SK-N-SH (cell line): ENCODE data around the gene SPTBN5. TPM values are rescaled to one million over a fixed set of nuclear protein-coding genes. Genes with fewer than 3 reads are reported as not detected.

ENCODE experiments used
- CTCF ChIA-PET: fragments of 300-600, 350-600 bp; formaldehyde crosslinking; extraction: SDS; loops from one replicate; lab custom pipeline; 2021; lab: Yijun Ruan, JAX
- POLR2A ChIA-PET: fragments of 350-600 bp; sonication (Branson Sonifier 250); formaldehyde crosslinking; extraction: SDS; loops from one replicate; lab custom pipeline; 2020; ENCODE audit warnings: antibody characterized with exemption, inconsistent platforms; lab: Yijun Ruan, JAX
- DNase-seq: peaks from one replicate; pipeline ENCODE4 v3.0.0; 2012
- H2AFZ ChIP-seq: fragments of 200-600 bp; sonication (generic); 2 replicates; pipeline ENCODE4 v1.8.1; 2016; ENCODE audit warnings: antibody characterized with exemption, mild to moderate bottlenecking, low read depth
- H3F3A ChIP-seq: fragments of 200-600 bp; sonication (generic); replicated peaks from 2 replicates; pipeline ENCODE3; 2016; ENCODE audit warnings: antibody characterized with exemption, mild to moderate bottlenecking; ENCODE audit not compliant: insufficient read depth
- H3K27ac ChIP-seq, 2 experiments: fragments of 200-500 bp in 1 of 2; fragments of 200-600 bp in 1 of 2; sonication (Bioruptor generic) in 1 of 2; sonication (generic), shearing (Covaris generic) in 1 of 2; 2 replicates each; pipeline versions ENCODE4 v1.5.1 to v1.6.1; 2014 to 2016; ENCODE audit warnings: low read depth in 2 of 2, inconsistent platforms in 1 of 2, low read length in 1 of 2, mild to moderate bottlenecking in 1 of 2, mixed read lengths in 1 of 2
- H3K27me3 ChIP-seq: fragments of 200-600 bp; sonication (generic), shearing (Covaris generic); 2 replicates; pipeline ENCODE4 v1.6.1; 2016; ENCODE audit warnings: mixed run types; ENCODE audit not compliant: insufficient read depth
- H3K36me3 ChIP-seq, 2 experiments: fragments of 200-500 bp in 1 of 2; fragments of 200-600 bp in 1 of 2; sonication (Bioruptor generic) in 1 of 2; sonication (generic) in 1 of 2; replicated peaks in 1 of 2; 2 replicates each; pipeline versions ENCODE3 to v1.5.1; 2014 to 2016; ENCODE audit warnings: low read length in 1 of 2, mild to moderate bottlenecking in 1 of 2; ENCODE audit not compliant: insufficient read depth in 2 of 2, control insufficient read depth in 1 of 2
- H3K4me1 ChIP-seq, 2 experiments: fragments of 200-500 bp in 1 of 2; fragments of 200-600 bp in 1 of 2; sonication (Bioruptor generic) in 1 of 2; sonication (generic), shearing (Covaris generic) in 1 of 2; 2 replicates each; pipeline versions ENCODE4 v1.5.1 to v1.6.1; 2014 to 2016; ENCODE audit warnings: low read depth in 1 of 2, low read length in 1 of 2, mixed run types in 1 of 2; ENCODE audit not compliant: insufficient read depth in 2 of 2, control insufficient read depth in 1 of 2
- H3K4me2 ChIP-seq: fragments of 200-600 bp; sonication (generic), shearing (Covaris generic); 2 replicates; pipeline ENCODE4 v1.6.1; 2017; ENCODE audit warnings: mixed run types
- H3K4me3 ChIP-seq, 2 experiments: fragments of 200-500 bp in 1 of 2; fragments of 200-600 bp in 1 of 2; sonication (Bioruptor generic) in 1 of 2; sonication (generic), shearing (Covaris generic) in 1 of 2; 2 replicates each; pipeline versions ENCODE4 v1.5.1 to v1.8.1; 2014 to 2016; ENCODE audit warnings: low read depth in 2 of 2, inconsistent platforms in 1 of 2, low read length in 1 of 2, mild to moderate bottlenecking in 1 of 2, mixed read lengths in 1 of 2, moderate library complexity in 1 of 2
- H3K79me2 ChIP-seq: fragments of 200-600 bp; sonication (generic); 2 replicates; pipeline ENCODE4 v1.8.1; 2017; ENCODE audit warnings: mild to moderate bottlenecking; ENCODE audit not compliant: insufficient read depth
- H3K9ac ChIP-seq: fragments of 200-600 bp; sonication (generic); 2 replicates; pipeline ENCODE4 v1.6.1; 2017; ENCODE audit warnings: mixed run types
- H3K9me2 ChIP-seq: fragments of 200-600 bp; sonication (generic); 2 replicates; pipeline ENCODE4 v1.6.1; 2017; ENCODE audit warnings: mixed run types
- H3K9me3 ChIP-seq: fragments of 200-600 bp; sonication (generic); 2 replicates; pipeline ENCODE4 v1.6.1; 2017; ENCODE audit warnings: mixed run types, mild to moderate bottlenecking, moderate library complexity
- H4K20me1 ChIP-seq: fragments of 200-600 bp; sonication (generic); 2 replicates; pipeline ENCODE4 v1.6.1; 2017; ENCODE audit warnings: mild to moderate bottlenecking, mixed run types; ENCODE audit not compliant: insufficient read depth
- ELF1 ChIP-seq: IDR thresholded peaks from 2 replicates; pipeline ENCODE4 v1.4.0; 2012
- FOXJ3 ChIP-seq: sonication (generic); formaldehyde crosslinking; IDR thresholded peaks from 2 replicates; pipeline ENCODE4 v1.5.1; 2020; ENCODE audit warnings: mild to moderate bottlenecking, missing genetic modification reagents
- FOXM1 ChIP-seq: IDR thresholded peaks from 2 replicates; pipeline ENCODE4 v1.4.0; 2012; ENCODE audit warnings: low read depth, mild to moderate bottlenecking
- GABPA ChIP-seq: IDR thresholded peaks from 2 replicates; pipeline ENCODE4 v1.4.0; 2012; ENCODE audit warnings: low read depth, mild to moderate bottlenecking
- RAD21 ChIP-seq: IDR thresholded peaks from 2 replicates; pipeline ENCODE4 v1.6.1; 2012; ENCODE audit warnings: mild to moderate bottlenecking, low read length
- RFX5 ChIP-seq: IDR thresholded peaks from 2 replicates; pipeline ENCODE4 v1.6.1; 2012; ENCODE audit warnings: mild to moderate bottlenecking, improper control_type of control experiment, low read length
- SIN3A ChIP-seq: IDR thresholded peaks from 2 replicates; pipeline ENCODE4 v1.6.1; 2012; ENCODE audit warnings: low read depth, mild to moderate bottlenecking, low read length, moderate library complexity, borderline replicate concordance
- WGBS: methylation state at CpG from one replicate; pipeline ENCODE4 v1.1.6; 2017; ENCODE audit warnings: low lambda C conversion rate; 5-methylcytosine and 5-hydroxymethylcytosine counted together
- polyA plus RNA-seq, 3 experiments: library from polyadenylated mRNA; depleted of rRNA; stranded (reverse); fragments of >200 nt; gene quantifications; 2 replicates each; pipeline ENCODE4 v1.2.3, GENCODE V29; 2012
- TF ChIP-seq, protein P1 (sequence below): fragments of 150-350 bp; IDR thresholded peaks from 2 replicates; pipeline ENCODE4 v1.6.1; 2017; ENCODE audit warnings: antibody characterized with exemption, low read length, low read depth, borderline replicate concordance
- TF ChIP-seq, protein P2 (sequence below): fragments of 150-350 bp; IDR thresholded peaks from 2 replicates; pipeline ENCODE4 v1.6.1; 2016; ENCODE audit warnings: mild to moderate bottlenecking, low read depth, low read length

SPTBN5 gene
- polyA plus RNA-seq, 1 of the 3 experiments (the other 2 are of a cell fraction) = 0.23 TPM

DNA sequence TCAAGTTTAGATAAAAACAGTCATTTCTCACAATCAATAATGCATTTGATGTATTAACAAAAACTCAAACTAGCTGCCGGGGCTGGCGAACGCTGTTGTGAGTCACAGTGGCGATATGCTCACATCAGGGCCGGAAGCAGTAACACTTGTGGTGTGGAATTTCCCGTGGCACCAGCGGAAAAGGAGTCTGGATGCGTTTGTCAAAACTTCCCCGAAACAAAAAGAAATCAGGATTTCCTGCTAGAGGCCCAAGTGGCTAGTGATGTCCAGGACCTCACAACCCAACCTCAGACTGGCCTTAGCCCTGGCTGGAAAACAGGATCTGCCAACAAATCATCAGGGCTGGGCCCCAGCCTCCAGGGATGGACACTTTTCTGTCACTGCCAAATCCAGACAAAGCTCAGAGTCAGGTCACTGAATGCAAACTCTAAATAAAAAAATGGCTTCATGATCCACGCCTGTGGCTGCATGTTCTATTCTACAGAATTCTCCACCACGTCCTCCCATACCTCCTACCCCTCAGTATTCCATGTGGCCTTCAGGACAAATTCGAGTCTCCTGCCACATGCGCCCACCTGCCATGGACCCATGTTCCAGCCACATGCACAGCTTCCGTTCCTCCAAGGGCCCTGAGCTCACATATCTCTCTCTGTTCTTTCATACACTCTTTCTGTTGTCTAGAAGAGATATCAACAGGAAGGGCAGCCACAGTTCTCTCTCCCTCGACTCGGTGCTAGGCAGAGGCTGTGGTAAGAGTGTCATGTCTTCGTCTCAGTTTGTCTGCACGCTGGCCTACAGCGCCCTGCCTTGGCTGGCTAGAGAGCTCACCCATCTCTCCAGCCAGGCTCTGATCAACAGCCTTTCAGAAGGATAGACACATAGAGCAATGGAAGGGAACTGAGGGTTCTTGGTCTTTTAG, 43.1 kb upstream of the SPTBN5 start:
- H3F3A ChIP-seq = peaks cover 20% of the 10 kb centered on the region
- H3K9me2 ChIP-seq = no peaks in the 10 kb centered on the region
- no peak overlapping the region for H3K4me2 ChIP-seq
- H3K4me1 ChIP-seq = peaks cover 0 to 45% of the 10 kb centered on the region in 2 experiments; a peak in 3 of 4 replicates
- TF ChIP-seq, protein P1, sequence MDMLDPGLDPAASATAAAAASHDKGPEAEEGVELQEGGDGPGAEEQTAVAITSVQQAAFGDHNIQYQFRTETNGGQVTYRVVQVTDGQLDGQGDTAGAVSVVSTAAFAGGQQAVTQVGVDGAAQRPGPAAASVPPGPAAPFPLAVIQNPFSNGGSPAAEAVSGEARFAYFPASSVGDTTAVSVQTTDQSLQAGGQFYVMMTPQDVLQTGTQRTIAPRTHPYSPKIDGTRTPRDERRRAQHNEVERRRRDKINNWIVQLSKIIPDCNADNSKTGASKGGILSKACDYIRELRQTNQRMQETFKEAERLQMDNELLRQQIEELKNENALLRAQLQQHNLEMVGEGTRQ = no peak
- TF ChIP-seq GABPA = peak; percentile 23; the same call in 1 of the 2 replicates
- H3K27ac ChIP-seq = peak overlapping the region; percentile 39 to 65; a peak in 3 of 4 replicates
- peaks cover 0 to 6% of the 10 kb centered on the region in 2 experiments for H3K36me3 ChIP-seq
- ChIA-PET POLR2A (no interaction called here), CTCF (no interaction called here)
- no peak overlapping the region for H2AFZ ChIP-seq
- H3K27me3 ChIP-seq = no peaks in the 10 kb centered on the region
- 86% methylated on average over 19 of the region's 19 CpGs for WGBS
- H3K79me2 ChIP-seq = peaks cover 17% of the 10 kb centered on the region; the same call in 1 of the 2 replicates
- H3K9ac ChIP-seq = no peak overlapping the region
- no peak for DNase-seq
- no peaks in the 10 kb centered on the region for H4K20me1 ChIP-seq
- H3K9me3 ChIP-seq = no peaks in the 10 kb centered on the region
- H3K4me3 ChIP-seq = no peak overlapping the region

DNA sequence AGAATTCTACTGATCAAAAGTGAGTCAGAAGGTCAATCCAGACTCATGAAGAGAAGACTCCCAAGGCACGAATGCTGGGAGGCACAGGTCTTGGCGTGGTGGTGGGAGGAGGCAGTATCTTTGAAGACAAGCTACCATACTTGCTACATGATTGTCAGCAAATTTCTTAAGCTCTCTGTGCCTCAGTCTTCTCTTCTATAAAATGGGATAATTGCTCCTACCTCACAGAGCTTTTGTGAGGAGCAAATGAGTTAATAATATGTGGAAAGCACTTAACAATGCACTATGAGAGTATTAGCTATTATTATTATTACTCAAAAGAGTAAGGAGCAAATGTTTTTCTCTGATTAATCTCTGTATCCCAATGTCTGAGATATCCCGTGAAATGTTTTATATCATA, 42.3 kb upstream of the SPTBN5 start:
- Histone ChIP-seq H3K27ac (peak overlapping the region in 1 of 2 experiments; percentile 65; a peak in 3 of 4 replicates), H3K27me3 (no peaks in the 10 kb centered on the region), H4K20me1 (no peaks in the 10 kb centered on the region), H2AFZ (no peak overlapping the region), H3K4me3 (no peak overlapping the region), H3K36me3 (peaks cover 0 to 6% of the 10 kb centered on the region in 2 experiments), H3K4me2 (no peak overlapping the region), H3K9ac (no peak overlapping the region), H3K9me3 (no peaks in the 10 kb centered on the region), H3K9me2 (no peaks in the 10 kb centered on the region), H3K79me2 (peaks cover 12% of the 10 kb centered on the region; the same call in 1 of the 2 replicates), H3K4me1 (peaks cover 0 to 40% of the 10 kb centered on the region in 2 experiments; a peak in 3 of 4 replicates), H3F3A (peaks cover 17% of the 10 kb centered on the region)
- CTCF ChIA-PET = no interaction called here
- POLR2A ChIA-PET = no interaction called here
- DNase-seq = no peak
- TF ChIP-seq FOXM1 = no peak
- no peak for TF ChIP-seq SIN3A
- over 99% methylated on average over 3 of the region's 3 CpGs for WGBS

DNA sequence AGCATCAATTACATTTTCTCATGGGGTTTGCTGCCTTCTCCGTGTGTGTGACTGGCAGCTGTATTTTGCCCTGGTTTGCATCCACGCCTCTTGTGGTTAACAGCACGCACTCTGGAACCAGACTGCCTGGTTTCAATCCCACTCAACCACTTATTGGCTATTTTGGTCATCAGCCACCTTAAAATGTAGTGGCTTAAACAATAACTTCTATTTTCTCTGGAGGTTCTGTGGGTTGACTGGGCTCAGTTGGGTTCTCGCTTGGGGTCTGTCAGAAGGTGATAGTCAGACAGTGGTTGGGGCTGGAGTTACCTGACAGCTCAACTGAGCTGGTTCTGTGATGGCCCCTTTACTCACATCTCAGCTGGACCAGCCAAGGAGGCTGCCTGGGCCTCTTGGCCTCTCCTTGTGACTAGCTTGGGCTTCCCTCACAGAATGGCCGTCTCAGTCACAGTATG, 41.7 kb upstream of the SPTBN5 start:
- H2AFZ ChIP-seq = no peak overlapping the region
- DNase-seq = no peak
- WGBS = 76% methylated on average over 5 of the region's 5 CpGs
- POLR2A ChIA-PET = no interaction called here
- H3K4me2 ChIP-seq = no peak overlapping the region
- peaks cover 17% of the 10 kb centered on the region for H3F3A ChIP-seq
- no peak for TF ChIP-seq ELF1
- no peak for TF ChIP-seq RAD21
- TF ChIP-seq GABPA = no peak
- TF ChIP-seq RFX5 = no peak
- TF ChIP-seq, protein P2, sequence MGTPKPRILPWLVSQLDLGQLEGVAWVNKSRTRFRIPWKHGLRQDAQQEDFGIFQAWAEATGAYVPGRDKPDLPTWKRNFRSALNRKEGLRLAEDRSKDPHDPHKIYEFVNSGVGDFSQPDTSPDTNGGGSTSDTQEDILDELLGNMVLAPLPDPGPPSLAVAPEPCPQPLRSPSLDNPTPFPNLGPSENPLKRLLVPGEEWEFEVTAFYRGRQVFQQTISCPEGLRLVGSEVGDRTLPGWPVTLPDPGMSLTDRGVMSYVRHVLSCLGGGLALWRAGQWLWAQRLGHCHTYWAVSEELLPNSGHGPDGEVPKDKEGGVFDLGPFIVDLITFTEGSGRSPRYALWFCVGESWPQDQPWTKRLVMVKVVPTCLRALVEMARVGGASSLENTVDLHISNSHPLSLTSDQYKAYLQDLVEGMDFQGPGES = no peak
- no peak for TF ChIP-seq FOXJ3 (CRISPR knock-in tag)
- TF ChIP-seq, all 33 proteins: peak for 0
- Histone ChIP-seq H3K9ac (no peak overlapping the region), H3K4me1 (peaks cover under 1 to 39% of the 10 kb centered on the region in 2 experiments; a peak in 3 of 4 replicates), H4K20me1 (no peaks in the 10 kb centered on the region), H3K9me3 (no peaks in the 10 kb centered on the region), H3K9me2 (no peaks in the 10 kb centered on the region), H3K4me3 (no peak overlapping the region), H3K36me3 (peaks cover 0 to 6% of the 10 kb centered on the region in 2 experiments), H3K79me2 (peaks cover 12% of the 10 kb centered on the region; the same call in 1 of the 2 replicates), H3K27me3 (no peaks in the 10 kb centered on the region), H3K27ac (peak overlapping the region in 1 of 2 experiments; percentile 65; a peak in 2 of 4 replicates)
- CTCF ChIA-PET = no interaction called here
